Bronchial epithelial cell (primary cell): ENCODE results near the gene TMEFF2. TPM values are rescaled to one million over a fixed set of nuclear protein-coding genes. Genes with fewer than 3 reads are reported as not detected.
A peak's percentile ranks its signal among the peaks of the same experiment; 100 is the strongest.

Source experiments
- DNase-seq: peaks from one replicate; pipeline ENCODE4 v3.0.0-alpha.2; 2010; ENCODE audit warnings: low read depth
- FAIRE-seq: peaks from 2 replicates; lab custom pipeline; 2011; peaks lifted over from hg19 to GRCh38; lab: Jason Lieb, UNC
- H3K27me3 ChIP-seq: 2 replicates; pipeline ENCODE4 v1.5.1; 2011; ENCODE audit warnings: low read length; ENCODE audit not compliant: control insufficient read depth, insufficient read depth
- H3K36me3 ChIP-seq: 2 replicates; pipeline ENCODE4 v1.5.1; 2011; ENCODE audit warnings: low read length; ENCODE audit not compliant: control insufficient read depth, insufficient read depth
- H3K4me3 ChIP-seq: 2 replicates; pipeline ENCODE4 v1.5.1; 2011; ENCODE audit warnings: mild to moderate bottlenecking, low read depth, low read length, control low read depth
- CTCF ChIP-seq: IDR thresholded peaks from 2 replicates; pipeline ENCODE4 v1.5.1; 2011; ENCODE audit warnings: mild to moderate bottlenecking, moderate library complexity, low read length, control low read depth, inconsistent platforms; ENCODE audit not compliant: insufficient read depth, severe bottlenecking
- total RNA-seq: library from RNA; depleted of rRNA; stranded (reverse); fragments of >200 nt; gene quantifications from 2 replicates; pipeline ENCODE4 v1.2.1, GENCODE V29; 2014

TMEFF2 gene
- total RNA-seq, 1 donor from 2014 or later, result not detected

DNA sequence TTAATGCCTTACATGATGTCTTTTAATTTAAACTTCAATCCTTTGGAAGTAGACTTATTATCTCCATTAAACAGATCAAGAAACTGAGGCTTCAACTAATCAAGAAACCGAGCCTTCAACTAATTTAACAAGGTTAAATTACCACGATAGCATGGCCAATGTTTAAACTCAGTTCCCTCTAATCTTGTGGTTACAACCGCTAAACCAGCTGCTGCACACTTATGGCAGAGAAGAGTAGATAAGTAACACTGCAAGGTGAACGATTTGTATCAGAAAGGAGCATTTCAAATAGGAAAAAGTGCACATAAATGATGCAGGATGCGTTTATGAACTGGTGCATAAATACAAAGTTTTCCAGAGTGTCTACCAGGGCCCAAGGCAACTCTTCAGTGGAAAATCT is 203.3 kb downstream of the TMEFF2 start:
- DNase-seq (no peak), FAIRE-seq (no peak)
- no peaks in the 10 kb centered on the region for H3K36me3 ChIP-seq
- no peaks in the 10 kb centered on the region for H3K27me3 ChIP-seq
- no peak overlapping the region for H3K4me3 ChIP-seq
- no peak for TF ChIP-seq CTCF

- FAIRE-seq, result no peak
- Histone ChIP-seq H3K36me3 (no peaks in the 10 kb centered on the region), H3K27me3 (no peaks in the 10 kb centered on the region), H3K4me3 (no peak overlapping the region)
- DNase-seq, result no peak
- no peak for TF ChIP-seq CTCF
These were observed 209.0 kb downstream of the TMEFF2 start for GRCh38 chr2:191985740-191986139.

DNA sequence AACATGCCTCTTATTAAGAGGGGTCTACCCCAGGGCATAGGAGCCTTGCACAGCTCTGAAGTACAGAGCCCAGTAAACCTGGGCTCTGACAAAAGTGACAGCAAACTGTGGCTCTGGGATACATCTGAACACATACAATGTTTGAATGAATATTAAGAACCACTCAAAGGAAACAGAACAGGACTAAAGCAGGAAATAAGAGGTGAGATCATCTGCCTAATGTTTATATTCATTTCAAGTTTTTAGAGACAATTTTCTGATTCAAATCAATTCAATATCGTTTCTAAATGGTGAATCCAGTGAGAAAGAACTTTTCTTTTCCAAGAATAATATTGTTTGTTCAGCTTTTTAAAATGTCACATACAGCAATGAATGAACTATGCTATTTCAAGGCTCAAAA is 211.1 kb downstream of the TMEFF2 start:
- Histone ChIP-seq H3K27me3 (no peaks in the 10 kb centered on the region), H3K4me3 (no peak overlapping the region), H3K36me3 (no peaks in the 10 kb centered on the region)
- FAIRE-seq (no peak), DNase-seq (no peak)
- no peak for TF ChIP-seq CTCF

DNA sequence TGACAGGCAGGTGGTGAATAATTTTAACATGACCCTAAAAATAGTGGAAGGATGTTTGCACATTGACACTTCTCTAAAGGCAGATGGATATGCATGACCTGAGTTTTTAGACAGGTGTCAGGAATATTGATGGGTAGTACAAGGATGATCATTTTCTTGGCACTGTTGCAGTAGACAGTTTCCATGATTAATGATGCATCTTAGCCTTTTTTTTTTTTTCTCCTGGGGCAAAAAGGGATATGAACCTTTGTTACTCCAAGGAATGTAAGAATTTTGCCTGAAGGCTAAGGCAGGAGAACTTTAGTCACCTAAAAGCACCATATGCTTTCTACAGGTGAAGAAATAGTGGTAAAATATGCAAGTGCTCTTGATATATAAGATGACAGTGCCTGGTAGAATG is 211.5 kb downstream of the TMEFF2 start:
- no peaks in the 10 kb centered on the region for H3K36me3 ChIP-seq
- H3K4me3 ChIP-seq, result no peak overlapping the region
- no peak for TF ChIP-seq CTCF
- DNase-seq (peak; percentile 20), FAIRE-seq (no peak)
- no peaks in the 10 kb centered on the region for H3K27me3 ChIP-seq

DNA sequence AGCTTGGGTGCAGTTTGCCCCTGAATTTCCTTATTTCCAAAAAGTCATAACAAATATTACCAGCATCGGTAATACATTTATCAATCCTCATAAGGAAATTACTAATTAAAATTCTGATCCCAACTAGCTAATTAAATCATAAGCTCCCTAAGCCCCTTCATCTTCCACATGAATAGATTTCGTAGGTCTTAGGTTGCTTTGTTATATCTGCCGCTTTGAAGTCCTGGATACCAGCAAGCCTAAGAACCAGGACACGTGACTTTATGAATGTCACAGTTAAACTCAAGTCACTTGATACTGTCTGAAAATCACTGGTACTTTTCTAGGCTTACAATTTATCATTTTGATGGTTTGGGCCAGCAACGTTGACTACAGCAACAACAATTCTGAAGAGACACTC is 213.0 kb downstream of the TMEFF2 start:
- no peaks in the 10 kb centered on the region for H3K27me3 ChIP-seq
- H3K36me3 ChIP-seq, result no peaks in the 10 kb centered on the region
- no peak for DNase-seq
- no peak for TF ChIP-seq CTCF
- no peak for FAIRE-seq
- no peak overlapping the region for H3K4me3 ChIP-seq

DNA sequence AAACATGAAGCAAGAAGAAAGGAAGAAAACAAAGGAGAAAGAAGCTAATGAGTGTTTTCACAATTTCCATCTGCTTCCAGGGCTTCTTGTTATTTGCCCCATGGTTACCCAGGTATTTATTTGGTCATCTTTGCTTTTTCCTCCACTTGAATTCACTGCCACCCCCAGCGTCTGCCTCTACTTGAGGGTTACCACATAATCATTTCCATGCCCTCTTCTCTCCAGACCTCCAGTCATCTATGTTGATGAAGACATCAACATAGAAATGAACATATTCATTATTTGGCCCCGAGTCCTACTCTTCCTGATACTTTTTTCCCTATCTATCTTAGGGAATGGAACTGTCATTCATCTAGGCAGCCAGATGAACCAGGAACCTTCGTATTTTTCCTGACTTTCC is 214.2 kb downstream of the TMEFF2 start:
- no peak for TF ChIP-seq CTCF
- DNase-seq (no peak), FAIRE-seq (no peak)
- no peaks in the 10 kb centered on the region for H3K27me3 ChIP-seq
- no peak overlapping the region for H3K4me3 ChIP-seq
- no peaks in the 10 kb centered on the region for H3K36me3 ChIP-seq
